H9 (cell line): Measurements from ENCODE around the gene MMP17. TPM values are rescaled to one million over a fixed set of nuclear protein-coding genes. Genes with fewer than 3 reads are reported as not detected.

ENCODE experiments used
- DNase-seq: peaks from one replicate; pipeline ENCODE4 v3.0.0-alpha.2; 2017
- H2AFZ ChIP-seq: one replicate; pipeline ENCODE4 v1.6.1; 2013; ENCODE audit warnings: mild to moderate bottlenecking, low read length, control low read depth, moderate library complexity
- H2AK5ac ChIP-seq: 2 replicates; pipeline ENCODE4 v1.6.1; 2013; ENCODE audit warnings: low read length, control low read depth, mixed read lengths; ENCODE audit not compliant: insufficient read length
- H2BK120ac ChIP-seq: one replicate; pipeline ENCODE4 v1.6.1; 2013; ENCODE audit warnings: low read depth, mild to moderate bottlenecking, low read length, control low read depth, inconsistent platforms; ENCODE audit not compliant: poor library complexity, severe bottlenecking
- H2BK12ac ChIP-seq: 2 replicates; pipeline ENCODE4 v1.6.1; 2013; ENCODE audit warnings: low read length, control low read depth, mixed read lengths, low read depth; ENCODE audit not compliant: insufficient read length
- H2BK15ac ChIP-seq: 2 replicates; pipeline ENCODE4 v1.6.1; 2013; ENCODE audit warnings: low read depth, low read length, control low read depth
- H2BK20ac ChIP-seq: one replicate; pipeline ENCODE4 v1.6.1; 2013; ENCODE audit warnings: low read depth, mild to moderate bottlenecking, low read length, control low read depth, inconsistent platforms; ENCODE audit not compliant: poor library complexity, severe bottlenecking
- H2BK5ac ChIP-seq: 2 replicates; pipeline ENCODE4 v1.6.1; 2013; ENCODE audit warnings: low read length, control low read depth, mixed read lengths; ENCODE audit not compliant: insufficient read length
- H3K14ac ChIP-seq: 2 replicates; pipeline ENCODE4 v1.6.1; 2013; ENCODE audit warnings: low read length, control low read depth; ENCODE audit not compliant: insufficient read depth
- H3K18ac ChIP-seq: 2 replicates; pipeline ENCODE4 v1.6.1; 2013; ENCODE audit warnings: low read depth, mild to moderate bottlenecking, mixed read lengths, low read length, control low read depth; ENCODE audit not compliant: insufficient read length
- H3K23ac ChIP-seq: 2 replicates; pipeline ENCODE4 v1.6.1; 2013; ENCODE audit warnings: low read length, control low read depth, mixed read lengths, low read depth; ENCODE audit not compliant: insufficient read length
- H3K23me2 ChIP-seq: 2 replicates; pipeline ENCODE4 v1.6.1; 2013; ENCODE audit warnings: low read depth, mild to moderate bottlenecking, mixed read lengths, low read length, control low read depth; ENCODE audit not compliant: insufficient read length, poor library complexity, severe bottlenecking
- H3K27ac ChIP-seq: 2 replicates; pipeline ENCODE4 v1.5.1; 2013; ENCODE audit warnings: low read length, control low read depth, mixed read lengths, low read depth; ENCODE audit not compliant: insufficient read length
- H3K27me3 ChIP-seq: 2 replicates; pipeline ENCODE4 v1.6.1; 2013; ENCODE audit warnings: low read length, control low read depth, inconsistent platforms; ENCODE audit not compliant: insufficient read depth
- H3K4ac ChIP-seq: 2 replicates; pipeline ENCODE4 v1.6.1; 2013; ENCODE audit warnings: low read depth, mild to moderate bottlenecking, control low read depth, inconsistent platforms, low read length, moderate library complexity
- H3K4me1 ChIP-seq: 2 replicates; pipeline ENCODE4 v1.6.1; 2013; ENCODE audit warnings: low read length, control low read depth, inconsistent platforms; ENCODE audit not compliant: insufficient read depth
- H3K4me2 ChIP-seq: 2 replicates; pipeline ENCODE4 v1.6.1; 2013; ENCODE audit warnings: low read length, control low read depth, mixed read lengths; ENCODE audit not compliant: insufficient read length, insufficient read depth
- H3K56ac ChIP-seq: 2 replicates; pipeline ENCODE4 v1.6.1; 2013; ENCODE audit warnings: low read depth, mild to moderate bottlenecking, mixed read lengths, low read length, control low read depth; ENCODE audit not compliant: insufficient read length
- H3K79me1 ChIP-seq: 2 replicates; pipeline ENCODE4 v1.6.1; 2013; ENCODE audit warnings: low read depth, mild to moderate bottlenecking, moderate library complexity, low read length, control low read depth, inconsistent platforms; ENCODE audit not compliant: insufficient read depth, poor library complexity, severe bottlenecking
- H3K79me2 ChIP-seq: 2 replicates; pipeline ENCODE4 v1.6.1; 2013; ENCODE audit warnings: low read length, control low read depth, inconsistent platforms; ENCODE audit not compliant: insufficient read depth
- H3K9ac ChIP-seq: 2 replicates; pipeline ENCODE4 v1.6.1; 2013; ENCODE audit warnings: low read length, control low read depth, mixed read lengths; ENCODE audit not compliant: insufficient read length; ENCODE audit errors: extremely low read depth
- H3K9me3 ChIP-seq: one replicate; pipeline ENCODE4 v1.6.1; 2013; ENCODE audit warnings: low read depth, low read length, inconsistent platforms; ENCODE audit not compliant: control insufficient read depth
- H3T11ph ChIP-seq: one replicate; pipeline ENCODE4 v1.6.1; 2013; ENCODE audit warnings: mild to moderate bottlenecking, low read length, control low read depth, inconsistent platforms
- H4K20me1 ChIP-seq: one replicate; pipeline ENCODE4 v1.6.1; 2013; ENCODE audit not compliant: control insufficient read depth, insufficient read length, insufficient read depth
- H4K5ac ChIP-seq: 2 replicates; pipeline ENCODE4 v1.6.1; 2013; ENCODE audit warnings: low read depth, mild to moderate bottlenecking, mixed read lengths, low read length, control low read depth; ENCODE audit not compliant: insufficient read length
- H4K8ac ChIP-seq: replicated peaks from 2 replicates; pipeline ENCODE4 v1.6.1; 2013; ENCODE audit warnings: low read length, control low read depth, mixed read lengths, low read depth; ENCODE audit not compliant: insufficient read length
- H4K91ac ChIP-seq: 2 replicates; pipeline ENCODE4 v1.6.1; 2013; ENCODE audit warnings: low read depth, mild to moderate bottlenecking, moderate library complexity, mixed read lengths, low read length, control low read depth; ENCODE audit not compliant: insufficient read length
- H3K27ac Mint-ChIP-seq, 3 experiments: 2 replicates in 2 of 3; 3 replicates in 1 of 3; pipeline ENCODE4 v1.8.0; 2020 to 2021; ENCODE audit warnings: mixed read lengths in 3 of 3, mild to moderate bottlenecking in 1 of 3, moderate library complexity in 1 of 3
- H3K27me3 Mint-ChIP-seq: 2 replicates; pipeline ENCODE4 v1.8.0; 2021; ENCODE audit warnings: low read depth, mild to moderate bottlenecking, moderate library complexity, mixed read lengths
- H3K36me3 Mint-ChIP-seq, 3 experiments: 2 replicates in 2 of 3; 3 replicates in 1 of 3; pipeline ENCODE4 v1.8.0; 2020 to 2021; ENCODE audit warnings: low read depth in 3 of 3, mixed read lengths in 3 of 3; ENCODE audit not compliant: insufficient read depth in 1 of 3
- H3K4me1 Mint-ChIP-seq, 2 experiments: 2 replicates each; pipeline ENCODE4 v1.8.0; 2020; ENCODE audit warnings: mixed read lengths in 2 of 2
- H3K4me3 Mint-ChIP-seq, 2 experiments: 2 replicates in 1 of 2; 3 replicates in 1 of 2; pipeline ENCODE4 v1.8.0; 2020 to 2021; ENCODE audit warnings: mild to moderate bottlenecking in 2 of 2, mixed read lengths in 2 of 2, moderate library complexity in 1 of 2
- H3K9me3 Mint-ChIP-seq, 2 experiments: 2 replicates in 1 of 2; 3 replicates in 1 of 2; pipeline ENCODE4 v1.8.0; 2020; ENCODE audit warnings: mild to moderate bottlenecking in 2 of 2, mixed read lengths in 2 of 2, moderate library complexity in 1 of 2
- CTCF ChIP-seq: fragments of 200-600 bp; sonication (generic); conservative IDR thresholded peaks from 3 replicates; pipeline ENCODE4 v1.8.0; 2021; ENCODE audit warnings: antibody characterized with exemption, mild to moderate bottlenecking
- WGBS: extraction: QIAGEN DNeasy Blood & Tissue Kit; methylation state at CpG from one replicate; pipeline ENCODE4 v1.1.7; 2013; ENCODE audit warnings: missing lambda C conversion rate, low lambda C conversion rate, mixed read lengths; ENCODE audit not compliant: insufficient read length; ENCODE audit errors: extremely low coverage; 5-methylcytosine and 5-hydroxymethylcytosine counted together
- total RNA-seq: library from RNA; stranded (reverse); gene quantifications from 2 replicates; pipeline ENCODE4 v1.2.1, GENCODE V29; 2021

The MMP17 gene
- total RNA-seq, 1 experiment from 2014 or later = 14.8 TPM

GRCh38 chr12:131806674-131807073, 21.5 kb upstream of the MMP17 start:
- no peaks in the 10 kb centered on the region for H3K79me2 ChIP-seq

More at GRCh38 chr12:131806674-131807073, 21.5 kb upstream of the MMP17 start:
- no peaks in the 10 kb centered on the region for H4K20me1 ChIP-seq
- H4K8ac ChIP-seq = no peak overlapping the region
- H2BK5ac ChIP-seq = no peak overlapping the region
- Mint-ChIP-seq H3K27ac (no peak overlapping the region), H3K9me3 (peaks cover 2 to 3% of the 10 kb centered on the region in 2 experiments; a peak in 2 of 5 replicates), H3K4me1 (peaks cover 4 to 10% of the 10 kb centered on the region in 2 experiments), H3K4me3 (no peak overlapping the region), H3K27me3 (peaks cover 3% of the 10 kb centered on the region), H3K36me3 (peaks cover 5 to 6% (median 6%) of the 10 kb centered on the region in 3 experiments)
- H3K14ac ChIP-seq = no peak overlapping the region
- DNase-seq = no peak
- no peaks in the 10 kb centered on the region for H3K4me1 ChIP-seq
- no peak overlapping the region for H3K4me2 ChIP-seq
- no peak for TF ChIP-seq CTCF
- H2AFZ ChIP-seq = no peak overlapping the region
- no peak overlapping the region for H3K56ac ChIP-seq
- H3K23me2 ChIP-seq = no peaks in the 10 kb centered on the region
- no peak overlapping the region for H2BK15ac ChIP-seq
- H3K79me1 ChIP-seq = no peaks in the 10 kb centered on the region
- H3K27me3 ChIP-seq = no peaks in the 10 kb centered on the region
- no peak overlapping the region for H4K91ac ChIP-seq
- H3K4ac ChIP-seq = no peak overlapping the region
- no peak overlapping the region for H3K18ac ChIP-seq
- no CpG with 5 or more reads among the region's 7 CpGs for WGBS
- no peak overlapping the region for H3T11ph ChIP-seq
- H3K23ac ChIP-seq = no peak overlapping the region
- no peak overlapping the region for H4K5ac ChIP-seq
- H2AK5ac ChIP-seq = no peak overlapping the region
- no peak overlapping the region for H3K9ac ChIP-seq
- no peaks in the 10 kb centered on the region for H3K9me3 ChIP-seq
- no peak overlapping the region for H2BK20ac ChIP-seq
- no peak overlapping the region for H2BK12ac ChIP-seq
- no peak overlapping the region for H2BK120ac ChIP-seq
- no peak overlapping the region for H3K27ac ChIP-seq
